ENCODE measurements around the gene MOGAT1.

- TF ChIP-seq CTCF (IDR thresholded peaks at IDR 0.05; ENCODE audit: low read depth, low read length) = no peak
- no peak for TF ChIP-seq EZH2phosphoT487 (IDR thresholded peaks at IDR 0.05; ENCODE audit: low read depth)
Measured at GRCh38 chr2:222701721-222702131, 30.3 kb downstream of the MOGAT1 start.

All from OCI-LY3 (cell line).